IMR-90 (cell line): ENCODE data around the gene DAB1. TPM values are rescaled to one million over a fixed set of nuclear protein-coding genes. Genes with fewer than 3 reads are reported as not detected.

ENCODE experiments used
- ATAC-seq: fragments of 200-7000 bp; cut with Tn5 transposase; 2 replicates; pipeline ENCODE4 v1.9.1; 2020; ENCODE audit warnings: low read depth, mild to moderate bottlenecking, moderate library complexity
- BruUV-seq: library from RNA; stranded (reverse); fragments of 400-500 nt; replicated peaks from 2 replicates; lab custom pipeline; 2021; lab: Mats Ljungman, UMichigan
- CTCF ChIA-PET: fragments of 300-600 bp; formaldehyde crosslinking; extraction: SDS; loops from one replicate; lab custom pipeline; 2021; ENCODE audit warnings: antibody characterized with exemption; lab: Yijun Ruan, JAX
- POLR2A ChIA-PET: fragments of 300-600 bp; sonication (Branson Sonifier 250); formaldehyde crosslinking; loops from one replicate; lab custom pipeline; 2022; ENCODE audit warnings: antibody characterized with exemption; ENCODE audit not compliant: unreplicated experiment; lab: Charles Lee
- DNase-seq: peaks from one replicate; pipeline ENCODE4 v3.0.0; 2013
- H2AFZ ChIP-seq: replicated peaks from 2 replicates; pipeline ENCODE3; 2013; ENCODE audit warnings: low read length, mild to moderate bottlenecking; ENCODE audit not compliant: poor library complexity
- H2AK5ac ChIP-seq: 2 replicates; pipeline ENCODE4 v1.6.1; 2013; ENCODE audit warnings: low read depth, low read length, inconsistent platforms
- H2AK9ac ChIP-seq: replicated peaks from 2 replicates; pipeline ENCODE3; 2013; ENCODE audit warnings: mild to moderate bottlenecking, low read depth, low read length, moderate library complexity; ENCODE audit not compliant: poor library complexity
- H2BK120ac ChIP-seq: 2 replicates; pipeline ENCODE4 v1.6.1; 2013; ENCODE audit warnings: low read depth, low read length, inconsistent platforms
- H2BK15ac ChIP-seq: 3 replicates; pipeline ENCODE4 v1.6.1; 2013; ENCODE audit warnings: low read depth, low read length, inconsistent platforms
- H2BK20ac ChIP-seq: 2 replicates; pipeline ENCODE4 v1.6.1; 2013; ENCODE audit warnings: low read depth, mild to moderate bottlenecking, inconsistent platforms, low read length, moderate library complexity
- H2BK5ac ChIP-seq: 2 replicates; pipeline ENCODE4 v1.6.1; 2013; ENCODE audit warnings: mild to moderate bottlenecking, low read depth, low read length, inconsistent platforms; ENCODE audit not compliant: poor library complexity, severe bottlenecking
- H3K14ac ChIP-seq: replicated peaks from 2 replicates; pipeline ENCODE4 v1.6.1; 2013; ENCODE audit warnings: low read depth, low read length, inconsistent platforms
- H3K18ac ChIP-seq: 2 replicates; pipeline ENCODE4 v1.6.1; 2013; ENCODE audit warnings: low read depth, low read length, control low read depth
- H3K23ac ChIP-seq: 2 replicates; pipeline ENCODE4 v1.6.1; 2013; ENCODE audit warnings: low read depth, low read length, inconsistent platforms
- H3K27ac ChIP-seq: 2 replicates; pipeline ENCODE4 v1.5.1; 2013; ENCODE audit warnings: mild to moderate bottlenecking, control low read depth, low read length; ENCODE audit not compliant: insufficient read depth
- H3K27me3 ChIP-seq: 2 replicates; pipeline ENCODE4 v1.6.1; 2013; ENCODE audit warnings: low read length; ENCODE audit not compliant: control insufficient read depth, insufficient read depth
- H3K36me3 ChIP-seq: 2 replicates; pipeline ENCODE4 v1.6.1; 2013; ENCODE audit warnings: low read length, mixed read lengths; ENCODE audit not compliant: control insufficient read depth, insufficient read depth
- H3K4ac ChIP-seq: 2 replicates; pipeline ENCODE4 v1.6.1; 2013; ENCODE audit warnings: low read depth, low read length, inconsistent platforms
- H3K4me1 ChIP-seq: 2 replicates; pipeline ENCODE4 v1.6.1; 2013; ENCODE audit warnings: low read length, mixed read lengths; ENCODE audit not compliant: control insufficient read depth, insufficient read depth
- H3K4me2 ChIP-seq: 2 replicates; pipeline ENCODE4 v1.6.1; 2013; ENCODE audit warnings: low read depth, mild to moderate bottlenecking, control low read depth, low read length, moderate library complexity
- H3K4me3 ChIP-seq: 2 replicates; pipeline ENCODE4 v1.5.1; 2013; ENCODE audit warnings: low read depth, mild to moderate bottlenecking, control low read depth, low read length, moderate library complexity; ENCODE audit not compliant: insufficient read depth
- H3K56ac ChIP-seq: 2 replicates; pipeline ENCODE4 v1.6.1; 2013; ENCODE audit warnings: low read length, inconsistent platforms; ENCODE audit not compliant: insufficient read depth; ENCODE audit errors: extremely low read depth
- H3K79me1 ChIP-seq, 2 experiments: 2 replicates each; pipeline ENCODE4 v1.6.1; 2013; ENCODE audit warnings: low read length in 2 of 2, inconsistent platforms in 1 of 2, low read depth in 1 of 2
- H3K9ac ChIP-seq: 2 replicates; pipeline ENCODE4 v1.6.1; 2013; ENCODE audit warnings: low read depth, low read length, control low read depth
- H3K9me1 ChIP-seq: 2 replicates; pipeline ENCODE4 v1.6.1; 2013; ENCODE audit warnings: low read length, inconsistent platforms; ENCODE audit not compliant: insufficient read depth
- H3K9me3 ChIP-seq: 2 replicates; pipeline ENCODE4 v1.6.1; 2013; ENCODE audit warnings: low read length; ENCODE audit not compliant: control insufficient read depth, insufficient read depth
- H4K20me1 ChIP-seq: 2 replicates; pipeline ENCODE4 v1.6.1; 2013; ENCODE audit warnings: low read length, inconsistent platforms; ENCODE audit not compliant: insufficient read depth
- H4K5ac ChIP-seq: 2 replicates; pipeline ENCODE4 v1.6.1; 2013; ENCODE audit warnings: mild to moderate bottlenecking, low read depth, low read length, control low read depth
- H4K8ac ChIP-seq, 2 experiments: 2 replicates each; pipeline ENCODE4 v1.6.1; 2013; ENCODE audit warnings: low read depth in 2 of 2, low read length in 2 of 2, control low read depth in 1 of 2, inconsistent platforms in 1 of 2
- H4K91ac ChIP-seq: 2 replicates; pipeline ENCODE4 v1.6.1; 2013; ENCODE audit warnings: low read depth, low read length, inconsistent platforms; ENCODE audit not compliant: insufficient read depth
- CEBPB ChIP-seq: IDR thresholded peaks from 2 replicates; pipeline ENCODE4 v1.6.1; 2012; ENCODE audit warnings: low read depth, low read length, improper control_type of control experiment
- CHD1 ChIP-seq: IDR thresholded peaks from 2 replicates; pipeline ENCODE4 v1.6.1; 2012; ENCODE audit warnings: low read depth, low read length, improper control_type of control experiment
- ELK1 ChIP-seq: fragments of 150-350 bp; IDR thresholded peaks from 2 replicates; pipeline ENCODE4 v1.6.1; 2016; ENCODE audit warnings: low read depth, mild to moderate bottlenecking, low read length, moderate library complexity, borderline replicate concordance
- RAD21 ChIP-seq: IDR thresholded peaks from 2 replicates; pipeline ENCODE4 v1.6.1; 2012; ENCODE audit warnings: low read length, improper control_type of control experiment
- USF2 ChIP-seq: fragments of 150-350 bp; IDR thresholded peaks from 2 replicates; pipeline ENCODE4 v1.6.1; 2017; ENCODE audit warnings: mild to moderate bottlenecking, antibody characterized with exemption, low read length, low read depth
- WGBS, 2 experiments: methylation state at CpG; one replicate each; pipeline versions ENCODE4 v1.1.5 to v1.1.7; 2013; ENCODE audit warnings: missing lambda C conversion rate in 2 of 2; ENCODE audit not compliant: insufficient read length in 1 of 2; ENCODE audit errors: extremely low coverage in 2 of 2; 5-methylcytosine and 5-hydroxymethylcytosine counted together
- dilution Hi-C: fragments of 300-500 bp; cut with HindIII; formaldehyde crosslinking; loops from one replicate; pipeline ENCODE4 v1.14.3; 2018; ENCODE audit warnings: low sequenced_read_pairs; ENCODE audit not compliant: unreplicated experiment
- in situ Hi-C: fragments of 300-500 bp; cut with MboI; formaldehyde crosslinking; loops from 3 replicates; pipeline ENCODE4 v1.14.3; 2019; ENCODE audit warnings: low sequenced_read_pairs, inconsistent platforms, mixed read lengths
- intact Hi-C: fragments of 100-400 bp; cut with micrococcal nuclease; formaldehyde crosslinking; loops from 2 replicates; pipeline ENCODE4 v1.10.0; 2022
- polyA plus RNA-seq, 3 experiments: library from polyadenylated mRNA; depleted of rRNA; stranded (reverse); fragments of >200 nt; gene quantifications; 2 replicates each; pipeline ENCODE4 v1.2.3, GENCODE V29; 2012; ENCODE audit warnings: low replicate concordance in 1 of 3
- total RNA-seq: library from RNA; depleted of rRNA; stranded (reverse); fragments of >200 nt; gene quantifications from 2 replicates; pipeline ENCODE4 v1.2.3, GENCODE V29; 2012

The DAB1 gene
- total and polyA plus RNA-seq, 2 of the 4 experiments (the other 2 are of a cell fraction): 0.18 to 0.41 TPM

- ChIA-PET CTCF (interaction anchor here (0.6 kb wide), 1 partner anchor 716 kb away, joined by 3 read pairs; no protein-coding TSS in a partner anchor), POLR2A (no interaction called here)
- no peak overlapping the region for H3K4ac ChIP-seq
- TF ChIP-seq RAD21 (no peak), CHD1 (no peak), ELK1 (no peak), CEBPB (peak; percentile 63), USF2 (no peak)
- H2AK5ac ChIP-seq: no peak overlapping the region
- no peak overlapping the region for H3K27ac ChIP-seq
- H4K20me1 ChIP-seq: no peaks in the 10 kb centered on the region
- no peak overlapping the region for H2BK15ac ChIP-seq
- H3K79me1 ChIP-seq: no peaks in the 10 kb centered on the region
- DNase-seq (peak; percentile 35), ATAC-seq (peak; percentile 73)
- no peak overlapping the region for H2AFZ ChIP-seq
- intact Hi-C loops (no loop called here), dilution Hi-C loops (no loop called here), in situ Hi-C loops (no loop called here)
- H2BK5ac ChIP-seq: no peak overlapping the region
- BruUV-seq: no TSS peak
- no peak overlapping the region for H3K56ac ChIP-seq
- WGBS, 2 experiments: no CpG with 5 or more reads among the region's 2 CpGs
- H2BK20ac ChIP-seq: no peak overlapping the region
- H3K14ac ChIP-seq: no peak overlapping the region
- H3K23ac ChIP-seq: no peak overlapping the region
- H3K18ac ChIP-seq: no peak overlapping the region
- no peak overlapping the region for H3K4me2 ChIP-seq
- H3K27me3 ChIP-seq: no peaks in the 10 kb centered on the region; the same call in none of the 2 replicates
- H4K8ac ChIP-seq: no peak overlapping the region
- no peak overlapping the region for H3K4me3 ChIP-seq
- H4K91ac ChIP-seq: no peak overlapping the region
- H2AK9ac ChIP-seq: no peak overlapping the region
- no peaks in the 10 kb centered on the region for H3K9me1 ChIP-seq
- no peak overlapping the region for H4K5ac ChIP-seq
- no peak overlapping the region for H3K9ac ChIP-seq
- H2BK120ac ChIP-seq: no peak overlapping the region
- H3K4me1 ChIP-seq: no peaks in the 10 kb centered on the region
- no peaks in the 10 kb centered on the region for H3K36me3 ChIP-seq
- H3K9me3 ChIP-seq: no peaks in the 10 kb centered on the region
Observed at GRCh38 chr1:56958526-56958925, 465.3 kb downstream of the DAB1 start.
